ENCODE results near the gene TMEM8B. TPM values are rescaled to one million over a fixed set of nuclear protein-coding genes. Genes with fewer than 3 reads are reported as not detected.

The TMEM8B gene
- total RNA-seq (2012; rRNA removed), result 1.1 and 1.3 TPM in 2 replicates

DNA sequence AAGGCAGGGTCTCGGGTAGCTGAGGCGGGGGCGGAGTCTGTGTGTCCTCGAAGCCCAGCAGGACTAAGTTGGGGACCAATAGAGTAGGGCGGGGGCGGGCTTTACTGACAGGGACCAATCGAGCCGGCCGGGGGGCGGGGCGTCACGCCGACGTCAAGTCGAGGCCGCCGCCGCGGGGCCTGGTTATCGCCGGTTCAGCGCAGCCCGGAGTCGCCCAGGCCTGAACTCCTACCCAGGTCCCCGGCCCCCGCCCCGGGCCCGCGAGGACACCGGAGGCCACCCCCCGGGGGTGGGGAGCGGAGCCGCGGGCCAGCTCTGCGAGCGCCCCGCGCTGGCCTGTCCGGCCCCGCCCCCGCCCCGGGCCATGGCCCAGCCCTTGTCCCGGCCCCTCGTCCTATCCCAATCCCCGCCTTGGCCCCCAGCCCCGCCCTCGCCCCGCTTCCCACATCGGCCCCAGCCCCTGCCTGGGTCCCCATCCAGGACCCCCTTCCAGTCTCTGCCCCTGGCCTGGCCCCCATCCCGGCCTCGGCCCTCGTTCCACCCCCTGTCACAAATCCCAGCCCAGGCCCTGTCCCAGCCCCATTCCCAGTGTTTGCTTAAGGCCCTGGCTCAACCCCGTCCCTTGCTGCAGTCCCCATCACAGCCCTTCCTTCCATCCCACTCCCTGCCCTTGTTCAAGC, at the start of gene TMEM8B:
Gene TMEM8B, plus strand, starts transcription at position 145 of the 680 bp plus-strand sequence. Its CDS starts 220 bp downstream, at position 365.
- H3K4me3 ChIP-seq (ENCODE audit: low read length), result peak within 1 kb of the TSS; percentile 94

GRCh38 chr9:35781066-35781465, 48.0 kb upstream of the TMEM8B start:
- Histone ChIP-seq H3K4me1 (ENCODE audit: control insufficient read depth, insufficient read depth, low read length) (no peaks in the 10 kb centered on the region), H3K4me2 (ENCODE audit: low read length) (no peak overlapping the region), H3K4me3 (ENCODE audit: low read length) (no peak overlapping the region), H3K9me3 (replicated peaks; ENCODE audit: low read length) (no peaks in the 10 kb centered on the region), H3K27me3 (ENCODE audit: control insufficient read depth, insufficient read depth, low read length) (peaks cover 46% of the 10 kb centered on the region), H3K9ac (ENCODE audit: low read depth, low read length) (no peak overlapping the region), H3K36me3 (ENCODE audit: insufficient read depth, low read length) (no peaks in the 10 kb centered on the region)

More for the DNA sequence above, at the start of gene TMEM8B:
- Histone ChIP-seq H3K4me1 (ENCODE audit: control insufficient read depth, insufficient read depth, low read length) (peaks cover 36% of the 10 kb centered on the region), H3K27me3 (ENCODE audit: control insufficient read depth, insufficient read depth, low read length) (no peaks in the 10 kb centered on the region), H3K9ac (ENCODE audit: low read depth, low read length) (peak within 1 kb of the TSS; percentile 87), H3K4me2 (ENCODE audit: low read length) (peak within 1 kb of the TSS; percentile 99), H3K36me3 (ENCODE audit: insufficient read depth, low read length) (no peaks in the 10 kb centered on the region), H3K9me3 (replicated peaks; ENCODE audit: low read length) (no peaks in the 10 kb centered on the region)

- no peak overlapping the region for H3K4me3 ChIP-seq (ENCODE audit: low read length)
- H3K27me3 ChIP-seq (ENCODE audit: control insufficient read depth, insufficient read depth, low read length), result peaks cover 51% of the 10 kb centered on the region
- H3K36me3 ChIP-seq (ENCODE audit: insufficient read depth, low read length), result no peaks in the 10 kb centered on the region
- no peaks in the 10 kb centered on the region for H3K4me1 ChIP-seq (ENCODE audit: control insufficient read depth, insufficient read depth, low read length)
- H3K4me2 ChIP-seq (ENCODE audit: low read length), result no peak overlapping the region
- no peak overlapping the region for H3K9ac ChIP-seq (ENCODE audit: low read depth, low read length)
- no peaks in the 10 kb centered on the region for H3K9me3 ChIP-seq (replicated peaks; ENCODE audit: low read length)
Observed at GRCh38 chr9:35783418-35783817, 45.6 kb upstream of the TMEM8B start.

- Histone ChIP-seq H3K36me3 (ENCODE audit: insufficient read depth, low read length) (no peaks in the 10 kb centered on the region), H3K4me2 (ENCODE audit: low read length) (no peak overlapping the region), H3K4me3 (ENCODE audit: low read length) (no peak overlapping the region), H3K9ac (ENCODE audit: low read depth, low read length) (no peak overlapping the region), H3K9me3 (replicated peaks; ENCODE audit: low read length) (no peaks in the 10 kb centered on the region), H3K4me1 (ENCODE audit: control insufficient read depth, insufficient read depth, low read length) (peaks cover 33% of the 10 kb centered on the region), H3K27me3 (ENCODE audit: control insufficient read depth, insufficient read depth, low read length) (peaks cover 23% of the 10 kb centered on the region)
Observed at GRCh38 chr9:35789541-35789940, 39.5 kb upstream of the TMEM8B start.

- Histone ChIP-seq H3K4me3 (ENCODE audit: low read length) (no peak overlapping the region), H3K4me2 (ENCODE audit: low read length) (no peak overlapping the region), H3K27me3 (ENCODE audit: control insufficient read depth, insufficient read depth, low read length) (peaks cover 18% of the 10 kb centered on the region), H3K9me3 (replicated peaks; ENCODE audit: low read length) (no peaks in the 10 kb centered on the region), H3K4me1 (ENCODE audit: control insufficient read depth, insufficient read depth, low read length) (peaks cover 38% of the 10 kb centered on the region), H3K9ac (ENCODE audit: low read depth, low read length) (no peak overlapping the region), H3K36me3 (ENCODE audit: insufficient read depth, low read length) (no peaks in the 10 kb centered on the region)
Observed at GRCh38 chr9:35790025-35790384, 39.0 kb upstream of the TMEM8B start.

DNA sequence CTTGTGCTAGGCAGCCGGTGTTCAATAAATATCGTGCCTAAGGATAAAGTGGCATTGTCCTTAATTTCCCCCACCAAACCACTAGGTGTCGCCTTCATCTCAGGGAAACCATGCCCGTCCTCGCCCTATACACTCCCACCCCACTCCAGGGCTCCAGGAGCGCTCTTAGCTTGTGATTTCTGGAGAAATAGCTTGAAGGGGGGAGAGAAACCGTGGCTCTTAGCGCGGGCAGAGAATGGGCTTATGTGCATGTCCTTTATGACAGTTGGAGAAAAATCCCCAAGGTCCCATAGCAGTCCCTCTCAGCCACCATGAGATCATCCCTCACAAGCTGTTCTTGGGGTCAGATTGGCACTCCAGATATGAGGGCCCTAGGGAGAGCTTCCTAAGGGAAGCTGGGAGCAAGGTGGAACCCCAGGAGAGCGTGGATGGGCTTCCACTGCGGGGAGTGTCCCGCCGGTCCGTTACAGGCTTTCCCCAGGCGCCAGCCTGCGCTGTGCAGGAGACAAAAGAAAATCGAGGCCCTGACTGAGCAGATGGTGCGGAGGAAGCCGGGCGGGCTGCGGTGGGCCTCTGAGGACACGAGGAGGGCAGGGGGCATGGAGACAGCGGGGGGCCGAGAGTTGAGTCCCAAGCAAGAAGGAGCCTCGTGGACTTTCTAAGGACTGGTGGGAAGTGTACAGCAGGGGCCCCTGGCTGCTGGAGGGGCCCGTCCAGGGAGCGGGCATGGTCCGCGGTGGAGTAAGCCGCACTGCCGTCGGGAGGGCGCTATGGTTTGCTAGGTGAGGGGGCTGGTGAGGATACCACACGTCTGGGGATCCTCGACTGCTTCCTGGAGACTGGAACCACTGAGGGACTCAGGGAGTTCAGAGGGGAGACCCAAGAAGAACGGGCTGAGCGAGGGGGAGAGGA, 38.4 kb upstream of the TMEM8B start:
- H3K4me3 ChIP-seq (ENCODE audit: low read length), result peak overlapping the region; percentile 55
- H3K27me3 ChIP-seq (ENCODE audit: control insufficient read depth, insufficient read depth, low read length), result peaks cover 12% of the 10 kb centered on the region
- peak overlapping the region; percentile 30 for H3K4me2 ChIP-seq (ENCODE audit: low read length)
- no peaks in the 10 kb centered on the region for H3K9me3 ChIP-seq (replicated peaks; ENCODE audit: low read length)
- H3K9ac ChIP-seq (ENCODE audit: low read depth, low read length), result peak overlapping the region; percentile 63
- H3K36me3 ChIP-seq (ENCODE audit: insufficient read depth, low read length), result no peaks in the 10 kb centered on the region
- peaks cover 44% of the 10 kb centered on the region for H3K4me1 ChIP-seq (ENCODE audit: control insufficient read depth, insufficient read depth, low read length)

GRCh38 chr9:35791297-35791921, 37.6 kb upstream of the TMEM8B start, which contains the start of gene NPR2:
Gene NPR2, plus strand, starts transcription at chr9:35791591. Its CDS starts 818 bp downstream, at chr9:35792409.
- H3K27me3 ChIP-seq (ENCODE audit: control insufficient read depth, insufficient read depth, low read length), result peaks cover 5% of the 10 kb centered on the region
- peak within 1 kb of the TSS; percentile 75 for H3K4me3 ChIP-seq (ENCODE audit: low read length)
- peak within 1 kb of the TSS; percentile 93 for H3K9ac ChIP-seq (ENCODE audit: low read depth, low read length)
- H3K4me1 ChIP-seq (ENCODE audit: control insufficient read depth, insufficient read depth, low read length), result peaks cover 47% of the 10 kb centered on the region
- H3K36me3 ChIP-seq (ENCODE audit: insufficient read depth, low read length), result no peaks in the 10 kb centered on the region
- no peaks in the 10 kb centered on the region for H3K9me3 ChIP-seq (replicated peaks; ENCODE audit: low read length)
- H3K4me2 ChIP-seq (ENCODE audit: low read length), result peak within 1 kb of the TSS; percentile 97

DNA sequence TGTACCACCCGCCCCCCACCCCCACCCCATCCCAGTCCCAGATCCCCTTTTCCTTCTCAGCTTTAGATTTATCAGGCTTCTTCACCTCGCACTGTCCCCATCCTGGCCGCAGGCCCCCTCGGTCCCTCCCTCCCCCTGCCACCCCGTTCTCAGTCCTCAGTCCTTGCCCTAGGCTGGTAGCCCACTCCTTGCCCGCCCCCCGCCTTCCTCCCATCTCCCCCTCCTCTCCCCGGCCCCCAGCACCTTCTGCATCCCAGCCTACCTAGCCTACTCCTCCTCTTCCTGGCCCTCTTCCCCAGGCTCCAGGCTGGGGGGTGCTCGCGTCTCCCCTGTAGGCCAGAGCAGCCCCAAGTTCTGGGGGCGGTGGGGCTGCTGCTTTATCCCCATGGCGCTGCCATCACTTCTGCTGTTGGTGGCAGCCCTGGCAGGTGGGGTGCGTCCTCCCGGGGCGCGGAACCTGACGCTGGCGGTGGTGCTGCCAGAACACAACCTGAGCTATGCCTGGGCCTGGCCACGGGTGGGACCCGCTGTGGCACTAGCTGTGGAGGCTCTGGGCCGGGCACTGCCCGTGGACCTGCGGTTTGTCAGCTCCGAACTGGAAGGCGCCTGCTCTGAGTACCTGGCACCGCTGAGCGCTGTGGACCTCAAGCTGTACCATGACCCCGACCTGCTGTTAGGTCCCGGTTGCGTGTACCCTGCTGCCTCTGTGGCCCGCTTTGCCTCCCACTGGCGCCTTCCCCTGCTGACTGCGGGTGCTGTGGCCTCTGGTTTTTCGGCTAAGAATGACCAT, 36.8 kb upstream of the TMEM8B start:
- H3K9ac ChIP-seq (ENCODE audit: low read depth, low read length), result peak overlapping the region; percentile 93
- peak overlapping the region; percentile 75 for H3K4me3 ChIP-seq (ENCODE audit: low read length)

GRCh38 chr9:35792826-35793225, 36.2 kb upstream of the TMEM8B start:
- Histone ChIP-seq H3K9me3 (replicated peaks; ENCODE audit: low read length) (no peaks in the 10 kb centered on the region), H3K9ac (ENCODE audit: low read depth, low read length) (peak overlapping the region; percentile 20), H3K4me2 (ENCODE audit: low read length) (peak overlapping the region; percentile 97), H3K27me3 (ENCODE audit: control insufficient read depth, insufficient read depth, low read length) (peaks cover 3% of the 10 kb centered on the region), H3K36me3 (ENCODE audit: insufficient read depth, low read length) (no peaks in the 10 kb centered on the region), H3K4me3 (ENCODE audit: low read length) (peak overlapping the region; percentile 44), H3K4me1 (ENCODE audit: control insufficient read depth, insufficient read depth, low read length) (peaks cover 47% of the 10 kb centered on the region)

More for the DNA sequence above, 36.8 kb upstream of the TMEM8B start:
- Histone ChIP-seq H3K36me3 (ENCODE audit: insufficient read depth, low read length) (no peaks in the 10 kb centered on the region), H3K4me2 (ENCODE audit: low read length) (peak overlapping the region; percentile 97), H3K27me3 (ENCODE audit: control insufficient read depth, insufficient read depth, low read length) (peaks cover 3% of the 10 kb centered on the region), H3K9me3 (replicated peaks; ENCODE audit: low read length) (no peaks in the 10 kb centered on the region), H3K4me1 (ENCODE audit: control insufficient read depth, insufficient read depth, low read length) (peaks cover 47% of the 10 kb centered on the region)

DNA sequence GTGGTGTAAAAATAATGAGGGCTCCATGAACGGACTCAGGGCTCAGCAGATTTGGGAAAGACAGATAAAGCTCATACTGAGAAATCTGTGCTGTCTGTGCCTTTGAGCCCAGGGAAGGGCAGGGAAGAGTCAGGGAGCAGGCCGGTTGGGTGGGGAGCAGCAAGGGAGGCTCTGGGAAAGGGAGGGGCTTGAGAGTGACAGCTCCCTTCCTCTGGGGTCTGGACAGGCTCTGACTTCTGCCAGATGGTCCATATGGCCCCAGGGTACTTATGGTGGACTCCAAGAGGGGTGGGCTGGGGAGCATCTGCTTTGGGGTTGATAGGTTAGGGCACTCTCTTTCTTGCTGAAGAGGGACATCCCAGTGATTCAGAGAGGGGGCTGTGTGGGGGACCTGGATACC, 35.6 kb upstream of the TMEM8B start:
- peak overlapping the region; percentile 44 for H3K4me3 ChIP-seq (ENCODE audit: low read length)
- H3K9me3 ChIP-seq (replicated peaks; ENCODE audit: low read length), result no peaks in the 10 kb centered on the region
- H3K9ac ChIP-seq (ENCODE audit: low read depth, low read length), result peak overlapping the region; percentile 20
- H3K4me2 ChIP-seq (ENCODE audit: low read length), result peak overlapping the region; percentile 97
- H3K36me3 ChIP-seq (ENCODE audit: insufficient read depth, low read length), result no peaks in the 10 kb centered on the region
- H3K4me1 ChIP-seq (ENCODE audit: control insufficient read depth, insufficient read depth, low read length), result peaks cover 53% of the 10 kb centered on the region
- H3K27me3 ChIP-seq (ENCODE audit: control insufficient read depth, insufficient read depth, low read length), result peaks cover 3% of the 10 kb centered on the region
